Mucosa of descending colon (tissue), 3 donors: ENCODE results near the gene SPECC1L. TPM values are rescaled to one million over a fixed set of nuclear protein-coding genes. Genes with fewer than 3 reads are reported as not detected.
A peak's percentile ranks its signal among the peaks of the same experiment; 100 is the strongest.
"Not testable (repeated sequence)": the region's sequence is repeated elsewhere in the genome, so short reads cannot be mapped to it uniquely, and the experiment has no call there.

Experiments used
- ATAC-seq: fragments of 200-7000 bp; cut with Tn5 transposase; one replicate; pipeline ENCODE4 v1.9.1; 2020; ENCODE audit warnings: mild to moderate bottlenecking, moderate library complexity
- DNase-seq, 3 donors: peaks; one replicate each; pipeline ENCODE4 v3.0.0-alpha.2; 2020
- H3K36me3 ChIP-seq: fragments of 200-600 bp; one replicate; pipeline ENCODE4 v1.8.0; 2021; ENCODE audit warnings: low read depth, mild to moderate bottlenecking
- H3K4me1 ChIP-seq: fragments of 200-600 bp; one replicate; pipeline ENCODE4 v1.8.0; 2021; ENCODE audit warnings: low read depth, mild to moderate bottlenecking
- H3K4me3 ChIP-seq: fragments of 200-600 bp; one replicate; pipeline ENCODE4 v1.8.0; 2021; ENCODE audit warnings: mild to moderate bottlenecking
- H3K9me3 ChIP-seq: fragments of 200-600 bp; one replicate; pipeline ENCODE4 v1.8.0; 2021; ENCODE audit warnings: mild to moderate bottlenecking
- CTCF ChIP-seq: fragments of 200-600 bp; IDR thresholded peaks from one replicate; pipeline ENCODE4 v1.8.0; 2022; ENCODE audit warnings: antibody characterized with exemption, mild to moderate bottlenecking
- intact Hi-C, 2 donors: fragments of 100-400 bp; cut with DNase I in 1 of 2; cut with micrococcal nuclease in 1 of 2; formaldehyde crosslinking; loops; one replicate each; pipeline versions ENCODE4 v1.11.0 to v1.11.1; 2022; cut with DNase I, micrococcal nuclease
- total RNA-seq, 3 donors: library from RNA; stranded (reverse); fragmentation: NEBNext Ultra II Directional in 2 of 3; extraction: Animal tissue kit (Norgen Biotek cat#: 25700) in 2 of 3; gene quantifications; one replicate each; pipeline versions ENCODE4 v1.2.1 to v1.2.4, GENCODE V29; 2021 to 2023
- donor health status: DM: no; HTN: no; CAD: no; lungs with moderate emphysema.
- donor health status: DM: no; HTN: no; CAD: no.
- donor health status: DM: no; HTN: yes; CAD: no.

SPECC1L gene
- total RNA-seq, 3 donors from 2014 or later = 78.7 to 116 (median 105) TPM

GRCh38 chr22:24235315-24235714, 35.3 kb upstream of the SPECC1L start:
- H3K9me3 ChIP-seq = no peaks in the 10 kb centered on the region
- H3K4me3 ChIP-seq = no peak overlapping the region
- DNase-seq (no peak), ATAC-seq (no peak)
- H3K36me3 ChIP-seq = no peaks in the 10 kb centered on the region
- no peak for TF ChIP-seq CTCF
- intact Hi-C loops = no loop called here
- no peaks in the 10 kb centered on the region for H3K4me1 ChIP-seq

GRCh38 chr22:24236656-24237055, 34.0 kb upstream of the SPECC1L start:
- H3K36me3 ChIP-seq = no peaks in the 10 kb centered on the region
- H3K9me3 ChIP-seq = no peaks in the 10 kb centered on the region
- TF ChIP-seq CTCF = no peak
- no peak overlapping the region for H3K4me3 ChIP-seq
- H3K4me1 ChIP-seq = no peaks in the 10 kb centered on the region
- ATAC-seq (no peak), DNase-seq (no peak)
- intact Hi-C loops = no loop called here

GRCh38 chr22:24238101-24238694, 32.4 kb upstream of the SPECC1L start:
- H3K36me3 ChIP-seq, H3K4me3 ChIP-seq, DNase-seq, ATAC-seq, intact Hi-C loops, H3K9me3 ChIP-seq, H3K4me1 ChIP-seq: not testable (repeated sequence)

GRCh38 chr22:24240381-24240780, 30.2 kb upstream of the SPECC1L start:
- ATAC-seq (no peak), DNase-seq (no peak)
- Histone ChIP-seq H3K4me3 (no peak overlapping the region), H3K9me3 (no peaks in the 10 kb centered on the region), H3K36me3 (no peaks in the 10 kb centered on the region), H3K4me1 (no peaks in the 10 kb centered on the region)
- TF ChIP-seq CTCF = no peak
- intact Hi-C loops = no loop called here

GRCh38 chr22:24240985-24241692, 29.5 kb upstream of the SPECC1L start:
- ATAC-seq, H3K4me1 ChIP-seq, intact Hi-C loops, H3K36me3 ChIP-seq, DNase-seq, H3K9me3 ChIP-seq, H3K4me3 ChIP-seq: not testable (repeated sequence)

GRCh38 chr22:24243417-24243816, 27.2 kb upstream of the SPECC1L start:
- H3K9me3 ChIP-seq, DNase-seq, H3K36me3 ChIP-seq, H3K4me3 ChIP-seq, ATAC-seq, intact Hi-C loops, H3K4me1 ChIP-seq: not testable (repeated sequence)

GRCh38 chr22:24244144-24244787, 26.4 kb upstream of the SPECC1L start:
- Histone ChIP-seq H3K4me1 (peaks cover 4% of the 10 kb centered on the region), H3K9me3 (no peaks in the 10 kb centered on the region), H3K4me3 (no peak overlapping the region), H3K36me3 (no peaks in the 10 kb centered on the region)
- no peak for DNase-seq
- peak; percentile 27 for ATAC-seq
- no peak for TF ChIP-seq CTCF
- intact Hi-C loops = no loop called here

GRCh38 chr22:24245030-24245431, 25.6 kb upstream of the SPECC1L start, which contains the start of gene GGT5:
GGT5 (minus strand) TSS chr22:24245082; CDS start chr22:24244725, 357 bp downstream.
- intact Hi-C loops, H3K4me1 ChIP-seq: not testable (repeated sequence)

GRCh38 chr22:24245584-24246561, 24.8 kb upstream of the SPECC1L start:
- H3K4me1 ChIP-seq = not testable (repeated sequence)
- DNase-seq = peak; percentile 21 to 76 (median 47)

More at GRCh38 chr22:24245030-24245431, 25.6 kb upstream of the SPECC1L start, which contains the start of gene GGT5:
- H3K4me3 ChIP-seq, DNase-seq, ATAC-seq, H3K9me3 ChIP-seq, H3K36me3 ChIP-seq: not testable (repeated sequence)

More at GRCh38 chr22:24245584-24246561, 24.8 kb upstream of the SPECC1L start:
- H3K9me3 ChIP-seq, H3K4me3 ChIP-seq, H3K36me3 ChIP-seq, intact Hi-C loops: not testable (repeated sequence)
- ATAC-seq = peak; percentile 48
